SHP77 treated with DMSO at 0.1 percent for 48 hours (cell line): ENCODE results near the gene TJP2.
"Not testable (repeated sequence)": the region's sequence is repeated elsewhere in the genome, so short reads cannot be mapped to it uniquely, and the experiment has no call there.

Experiments used
- DNase-seq: peaks from one replicate; lab custom pipeline; 2025; lab: John Stamatoyannopoulos, UW

The TJP2 gene

DNA sequence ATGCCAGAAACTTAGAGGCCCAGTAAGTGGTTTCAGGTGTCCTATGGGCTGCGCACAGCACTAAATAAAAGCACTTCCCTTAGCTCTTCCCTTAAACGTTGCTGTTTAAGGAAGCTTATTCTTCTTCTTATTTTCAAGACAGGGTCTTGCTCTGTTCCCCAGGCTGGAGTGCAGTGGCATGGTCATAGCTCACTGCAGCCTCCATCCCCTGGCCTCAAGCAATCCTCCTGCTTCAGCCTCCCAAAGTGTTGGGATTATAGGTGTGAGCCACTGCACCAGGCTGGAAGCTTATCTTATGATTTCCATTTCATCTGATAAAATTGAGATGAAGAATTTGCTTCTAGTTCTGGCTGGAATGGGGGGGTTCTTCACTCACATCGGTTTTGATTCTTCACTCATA is 15.6 kb upstream of the TJP2 start:
- DNase-seq = no peak

GRCh38 chr9:69164573-69164972 is 9.5 kb upstream of the TJP2 start:
- DNase-seq = not testable (repeated sequence)

DNA sequence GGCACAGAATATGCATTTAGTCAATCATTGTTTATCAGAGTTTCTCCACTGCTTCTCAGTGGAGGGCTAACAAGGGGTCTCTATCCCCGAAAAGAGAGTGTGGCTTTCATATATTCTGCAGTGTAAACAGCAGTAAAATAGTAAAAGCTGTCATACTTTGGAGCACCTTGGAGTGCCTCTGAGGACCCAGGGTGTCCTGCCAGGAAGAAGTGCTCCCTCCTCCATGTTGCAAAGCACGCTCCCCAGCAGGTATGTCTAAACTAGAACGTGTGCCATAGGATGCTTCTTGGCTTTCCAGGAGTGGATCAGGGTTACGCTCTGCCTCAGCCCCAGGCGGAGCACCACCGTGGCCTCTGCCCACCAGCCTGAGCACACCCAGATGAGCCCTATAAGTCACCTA is 8.5 kb upstream of the TJP2 start:
- DNase-seq = no peak

DNA sequence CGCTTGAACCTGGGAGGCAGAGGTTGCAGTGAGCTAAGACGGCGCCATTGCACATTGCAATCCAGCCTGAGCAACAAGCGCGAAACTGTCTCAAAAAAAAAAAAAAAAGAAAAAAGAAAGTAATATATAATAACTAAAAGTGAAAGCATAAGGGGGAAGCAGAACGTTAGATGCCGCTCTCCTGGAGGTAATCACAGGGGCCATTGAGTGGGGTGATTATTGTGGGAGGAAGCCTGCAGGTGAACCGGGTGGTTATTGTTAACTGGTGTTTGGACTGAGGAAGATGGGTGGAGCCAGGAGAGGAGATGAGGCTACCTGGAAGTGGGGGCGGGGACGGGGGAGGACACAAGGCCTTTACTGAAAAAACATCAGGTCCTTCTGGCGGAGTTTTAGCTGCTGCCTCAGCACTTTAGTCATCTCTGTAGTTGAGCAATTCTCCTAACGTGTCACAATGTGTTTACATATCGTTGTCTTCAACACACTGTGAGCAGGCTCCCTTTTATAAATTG is 5.3 kb upstream of the TJP2 start:
- DNase-seq = no peak

- no peak for DNase-seq
These were observed 3.8 kb upstream of the TJP2 start for GRCh38 chr9:69170231-69170630.

- no peak for DNase-seq
These were observed 3.0 kb upstream of the TJP2 start for GRCh38 chr9:69171049-69171448.

DNA sequence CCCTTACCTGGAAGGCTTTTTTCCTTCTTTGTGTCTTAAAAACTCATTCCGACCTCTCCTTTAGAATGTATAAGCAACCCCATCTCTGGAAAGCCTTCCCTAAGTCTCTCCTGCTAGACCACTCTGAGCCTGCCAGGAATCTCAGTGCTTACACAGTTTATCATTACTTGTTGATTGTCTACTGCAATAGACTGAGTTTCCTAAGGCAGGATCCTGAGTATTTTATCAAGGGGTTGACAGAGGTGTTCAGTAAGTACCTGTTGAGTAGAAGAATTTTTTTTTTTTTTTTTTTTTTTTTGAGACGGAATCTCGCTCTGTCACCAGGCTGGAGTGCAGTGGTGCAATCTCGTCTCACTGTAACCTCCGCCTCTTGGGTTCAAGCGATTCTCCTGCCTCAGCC is 2.6 kb upstream of the TJP2 start:
- no peak for DNase-seq

GRCh38 chr9:69172895-69173294 is 1.2 kb upstream of the TJP2 start:
- no peak for DNase-seq

- DNase-seq = no peak
These were observed 583 bp upstream of the TJP2 start for GRCh38 chr9:69173497-69173890.

DNA sequence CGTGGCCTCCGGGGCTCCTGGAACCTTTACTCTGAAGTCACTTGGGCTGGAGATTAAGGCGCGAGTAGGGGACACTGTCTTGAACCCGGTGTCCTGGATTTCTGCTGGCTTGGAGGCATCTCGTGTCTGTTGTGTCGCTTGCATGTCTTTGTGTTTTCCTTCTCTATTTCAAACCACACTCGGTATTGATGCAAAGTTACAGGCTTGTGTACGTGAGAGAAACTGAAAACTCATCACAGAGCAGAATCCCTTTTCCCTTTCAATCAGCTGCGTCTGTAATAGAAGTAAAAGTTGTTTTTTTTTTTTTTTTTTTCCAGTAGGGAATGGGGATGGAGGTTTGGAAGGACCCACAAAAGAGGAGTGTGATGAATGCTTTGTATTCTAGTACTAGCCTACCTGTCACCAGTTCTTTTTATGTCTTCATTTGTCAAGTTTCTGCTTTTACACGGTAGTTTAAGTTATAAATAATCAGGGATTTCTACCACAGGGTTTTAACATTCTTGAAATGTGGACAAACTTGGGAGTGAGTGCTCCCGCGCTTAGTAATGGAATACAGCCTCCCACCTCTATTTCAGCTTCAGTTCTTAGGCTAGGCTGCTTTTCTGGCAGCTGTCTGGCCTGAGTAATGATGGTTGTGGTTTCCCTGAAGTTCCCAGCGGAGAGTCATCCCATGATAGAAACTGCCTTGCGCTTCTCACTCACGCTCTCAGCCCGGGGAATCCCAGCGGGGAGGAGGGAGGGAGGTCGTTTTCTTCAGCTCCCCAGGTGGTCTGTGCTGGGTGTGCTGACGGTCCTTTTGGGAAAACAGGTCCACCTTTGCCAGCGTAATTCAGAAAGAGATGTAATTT is 763 bp downstream of the TJP2 start:
- no peak for DNase-seq

DNA sequence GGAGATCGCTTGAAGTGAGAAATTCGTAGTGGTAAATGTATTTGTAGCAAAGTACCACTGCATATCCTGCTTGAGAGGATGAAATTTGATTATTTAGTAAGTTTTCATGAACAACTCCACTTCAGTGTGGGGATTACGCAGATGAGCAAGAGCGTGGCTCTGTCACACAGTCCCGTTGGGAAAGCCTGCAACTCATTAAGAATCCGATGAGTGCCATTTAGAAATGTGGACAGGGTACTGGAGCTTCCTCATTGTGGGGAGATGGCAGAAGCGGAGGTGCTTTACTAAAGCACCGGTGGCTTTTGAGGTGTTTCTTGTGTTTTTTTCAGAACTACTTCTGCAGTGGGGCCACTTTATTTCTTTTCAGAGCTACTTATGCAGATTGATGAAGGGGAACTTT is 1.4 kb downstream of the TJP2 start:
- DNase-seq = no peak

DNA sequence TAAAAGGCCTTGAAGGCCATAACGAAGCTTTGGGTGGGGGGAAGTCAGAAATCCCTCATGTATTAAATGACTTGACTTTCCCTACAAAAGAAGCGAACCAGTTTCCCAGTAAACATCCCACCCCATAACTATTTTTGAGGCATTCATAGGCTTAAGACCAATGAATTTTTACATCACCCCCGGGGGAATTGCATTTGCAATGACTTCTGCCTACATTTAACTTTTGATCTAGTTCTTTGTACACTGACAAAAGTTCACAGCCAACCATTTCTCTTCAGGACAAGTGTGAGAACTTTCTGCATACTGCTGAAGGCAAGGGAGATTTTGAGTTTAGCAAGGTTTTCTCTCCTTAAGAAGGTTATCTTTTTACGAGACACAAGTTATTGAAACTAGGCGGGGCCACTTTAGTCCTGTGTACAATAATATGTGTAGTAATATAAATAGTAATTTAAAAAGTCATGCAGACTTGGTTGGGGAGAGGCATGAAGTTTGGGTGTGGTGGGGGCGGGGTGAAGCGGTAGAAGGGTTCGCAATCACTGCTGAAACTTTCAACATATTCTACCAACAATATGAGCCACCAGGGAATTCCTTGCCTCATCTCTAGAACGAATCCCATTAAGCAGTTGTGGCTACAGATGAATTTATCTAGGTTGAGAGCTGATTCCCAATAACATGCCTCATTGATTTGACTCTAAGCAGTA is 2.5 kb downstream of the TJP2 start:
- DNase-seq = no peak

DNA sequence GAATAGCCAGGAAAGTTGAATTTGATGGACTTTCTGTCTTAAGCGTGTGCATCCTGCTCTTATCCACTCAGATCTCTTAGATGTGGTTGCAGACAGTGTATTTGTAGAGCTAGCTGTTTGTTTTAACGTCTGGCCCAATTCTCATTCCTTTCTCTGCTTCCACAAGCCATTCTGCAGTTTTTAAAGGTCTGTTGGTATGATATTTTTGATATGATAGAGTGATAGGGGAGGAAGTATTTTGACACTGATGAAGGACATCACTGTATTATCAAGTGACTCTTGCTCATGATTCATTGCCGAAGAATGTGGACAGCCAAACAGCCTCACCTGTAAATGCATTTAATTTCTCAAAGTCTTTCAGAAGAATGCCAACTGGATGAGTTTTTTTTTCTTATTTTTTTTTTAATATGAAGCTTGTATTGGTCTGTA is 4.5 kb downstream of the TJP2 start:
- no peak for DNase-seq

- no peak for DNase-seq
These were observed 5.0 kb downstream of the TJP2 start for GRCh38 chr9:69179037-69179436.

- DNase-seq = no peak
These were observed 6.1 kb downstream of the TJP2 start for GRCh38 chr9:69180200-69180599.

DNA sequence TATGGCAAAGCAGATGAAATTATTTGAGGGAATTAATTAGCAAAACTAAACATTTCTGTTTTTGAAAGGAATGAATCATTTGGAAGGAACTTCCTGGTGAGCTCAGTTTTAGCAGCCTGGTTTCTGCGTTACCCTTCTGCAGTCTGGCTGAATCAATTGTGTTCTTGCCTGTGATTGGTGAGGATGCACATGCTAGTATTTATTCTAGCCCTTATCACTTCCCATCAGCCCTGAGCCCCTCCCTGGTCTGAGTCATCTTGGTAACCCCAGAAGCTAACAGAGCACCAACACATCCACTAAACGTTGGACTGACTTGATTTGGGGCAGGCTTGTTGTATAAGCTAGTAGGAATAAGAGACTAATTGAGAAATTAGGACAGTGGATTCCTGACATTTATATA is 6.6 kb downstream of the TJP2 start:
- DNase-seq = no peak

DNA sequence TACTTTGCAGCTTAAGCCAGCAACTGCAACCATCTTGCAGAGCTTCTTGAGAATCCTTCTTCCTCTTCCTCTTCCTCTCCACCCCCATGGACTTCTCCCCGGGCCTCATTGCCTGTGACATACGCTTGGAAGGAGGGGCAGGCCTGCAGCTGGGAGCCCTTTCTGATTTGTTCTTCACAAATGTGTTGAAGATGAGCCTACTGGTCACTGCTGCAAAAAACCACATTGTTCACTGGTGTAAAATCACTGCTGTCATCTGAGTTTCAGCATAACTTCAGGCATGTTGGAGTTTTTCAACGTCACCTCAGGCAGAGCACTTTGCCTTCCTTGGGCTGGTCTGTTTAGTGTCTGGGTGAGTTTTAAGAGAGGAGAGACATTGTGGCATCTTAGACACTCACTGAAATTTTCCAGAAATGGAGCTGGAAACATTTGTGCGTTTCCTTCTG is 7.9 kb downstream of the TJP2 start:
- no peak for DNase-seq

GRCh38 chr9:69184266-69184665 is 10.2 kb downstream of the TJP2 start:
- no peak for DNase-seq

DNA sequence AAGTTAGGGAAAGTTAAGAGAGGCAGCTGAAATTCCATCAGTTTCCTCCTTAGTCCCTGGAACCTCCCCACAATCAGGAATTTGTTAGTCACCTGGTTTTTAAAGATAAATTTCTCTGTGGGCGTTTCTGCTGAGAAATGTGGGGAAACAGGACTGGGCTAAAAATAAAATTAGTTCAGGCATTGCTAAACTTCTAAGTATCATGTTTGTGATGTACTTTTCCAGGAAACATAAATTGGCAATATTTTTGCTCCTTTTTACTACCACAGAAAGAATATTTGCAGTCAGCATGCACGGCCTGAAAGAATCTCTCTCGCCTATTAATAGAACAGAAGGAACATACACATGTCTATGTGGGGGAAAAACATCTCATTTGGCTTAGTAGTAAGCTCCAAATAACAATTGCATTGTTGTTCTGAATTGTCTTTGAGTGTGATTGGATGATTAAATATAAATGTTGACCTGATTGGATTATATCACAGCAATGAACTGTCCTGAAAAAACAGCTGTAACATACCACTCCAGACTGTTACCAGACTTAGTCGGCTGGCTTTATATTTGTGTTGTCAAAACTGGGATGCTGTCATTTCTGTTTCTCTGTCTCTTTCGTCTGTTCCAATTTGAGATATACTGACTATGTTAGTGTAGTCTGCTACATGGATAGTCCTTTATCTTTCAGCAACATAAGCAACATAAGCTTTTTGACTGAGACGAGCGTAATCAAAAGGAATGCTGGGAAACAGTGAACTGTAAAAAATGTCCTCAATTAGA is 12.9 kb downstream of the TJP2 start:
- DNase-seq = no peak

GRCh38 chr9:69188975-69189374 is 14.9 kb downstream of the TJP2 start:
- DNase-seq = no peak

- no peak for DNase-seq
These were observed 16.2 kb downstream of the TJP2 start for GRCh38 chr9:69190086-69190862.

GRCh38 chr9:69190863-69191181 is 16.7 kb downstream of the TJP2 start:
- DNase-seq = no peak
